Measurements from ENCODE around the gene EIF2A.

DNA sequence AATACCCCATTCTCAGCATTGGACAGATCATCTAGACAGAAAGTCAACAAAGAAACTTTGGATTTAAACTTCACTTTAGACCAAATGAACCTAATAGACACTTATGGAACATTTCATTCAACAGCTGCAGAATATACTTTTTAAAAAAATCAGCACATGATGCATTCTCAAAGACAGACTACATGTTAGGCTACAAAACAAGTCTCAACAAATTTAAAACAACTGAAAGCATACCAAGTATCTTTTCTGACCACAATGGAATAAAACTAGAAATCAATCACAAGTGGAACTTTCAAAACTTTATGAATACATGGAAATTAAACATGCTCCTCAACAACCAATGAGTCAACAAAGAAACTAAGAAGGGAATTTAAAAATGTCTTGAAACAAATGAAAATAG, 38.2 kb upstream of the EIF2A start:
- TF ChIP-seq POLR2A (IDR thresholded peaks at IDR 0.05) (no peak), CTCF (IDR thresholded peaks at IDR 0.05) (no peak)

All from ovary (tissue), 3 donors.